H1 (cell line): ENCODE data around the gene RETREG3. TPM values are rescaled to one million over a fixed set of nuclear protein-coding genes. Genes with fewer than 3 reads are reported as not detected.
A peak's percentile ranks its signal among the peaks of the same experiment; 100 is the strongest.

Experiments used
- CHD7 ChIP-seq: fragments of 300-600 bp; sonication (generic); IDR thresholded peaks from 2 replicates; pipeline ENCODE4 v1.7.1; 2012; ENCODE audit warnings: low read length, moderate library complexity, mild to moderate bottlenecking, inconsistent platforms; ENCODE audit not compliant: insufficient replicate concordance
- CTBP2 ChIP-seq: IDR thresholded peaks from 2 replicates; pipeline ENCODE4 v1.7.0; 2011; ENCODE audit warnings: borderline replicate concordance, mild to moderate bottlenecking, moderate library complexity, mixed read lengths, low read length; ENCODE audit not compliant: insufficient read depth, insufficient read length
- GABPA ChIP-seq: IDR thresholded peaks from 2 replicates; pipeline ENCODE4 v1.6.1; 2011; ENCODE audit warnings: mild to moderate bottlenecking, low read length, moderate library complexity, borderline replicate concordance; ENCODE audit not compliant: insufficient read depth
- JUN ChIP-seq: IDR thresholded peaks from 2 replicates; pipeline ENCODE4 v1.6.1; 2011; ENCODE audit warnings: low read depth, mild to moderate bottlenecking, improper control_type of control experiment, low read length
- KDM5A ChIP-seq: fragments of 200-600 bp; IDR thresholded peaks from 2 replicates; pipeline ENCODE4 v1.7.1; 2012; ENCODE audit warnings: mild to moderate bottlenecking, low read length, inconsistent platforms, mixed read lengths
- NRF1 ChIP-seq: IDR thresholded peaks from 2 replicates; pipeline ENCODE4 v1.6.1; 2011; ENCODE audit warnings: mild to moderate bottlenecking, low read depth, low read length, improper control_type of control experiment
- RAD21 ChIP-seq, 2 experiments: IDR thresholded peaks in 1 of 2; conservative IDR thresholded peaks in 1 of 2; 2 replicates each; pipeline ENCODE4 v1.6.1; 2011; ENCODE audit warnings: low read depth in 2 of 2, low read length in 2 of 2, improper control_type of control experiment in 1 of 2, inconsistent platforms in 1 of 2, mild to moderate bottlenecking in 1 of 2, moderate library complexity in 1 of 2
- RFX5 ChIP-seq: IDR thresholded peaks from 2 replicates; pipeline ENCODE4 v1.6.1; 2011; ENCODE audit warnings: low read depth, low read length, improper control_type of control experiment, borderline replicate concordance
- SAP30 ChIP-seq: fragments of 300-600 bp; sonication (generic); IDR thresholded peaks from 2 replicates; pipeline ENCODE4 v1.7.1; 2012; ENCODE audit warnings: low read length, moderate library complexity, mild to moderate bottlenecking, inconsistent platforms; ENCODE audit not compliant: insufficient read depth, insufficient replicate concordance
- TEAD4 ChIP-seq: IDR thresholded peaks from 2 replicates; pipeline ENCODE4 v1.6.1; 2012; ENCODE audit warnings: low read depth, low read length, inconsistent platforms, mixed read lengths
- polyA plus RNA-seq, 7 experiments: library from polyadenylated mRNA; depleted of rRNA in 3 of 7; stranded (reverse) in 5 of 7; unstranded in 2 of 7; fragments of >200 nt in 5 of 7; fragments of 200-250 nt in 2 of 7; gene quantifications; 1 replicate in 5 of 7; 2 replicates in 1 of 7; 4 replicates in 1 of 7; pipeline versions ENCODE4 v1.2.1 to v1.2.3, GENCODE V29; 2011 to 2013; ENCODE audit warnings: missing spikeins in 2 of 7, mixed read lengths in 2 of 7
- total RNA-seq: library from RNA; stranded (reverse); fragmentation: NEBNext Ultra II Directional; extraction: Animal tissue kit (Norgen Biotek cat#: 25700); gene quantifications from 2 replicates; pipeline ENCODE4 v1.2.1, GENCODE V29; 2021

Gene RETREG3
- total and polyA plus RNA-seq, 2 of the 8 experiments (the other 6 are each of a cell fraction or from before 2014, with no cell fraction given), result 23.7 to 42.6 TPM

- no peak for TF ChIP-seq CHD7
- no peak for TF ChIP-seq RAD21 (IDR thresholded peaks at IDR 0.05 in 1 of 2, conservative IDR thresholded peaks at IDR 0.05 in 1 of 2; ENCODE audit: low read depth in 2 of 2, low read length in 2 of 2)
- no peak for TF ChIP-seq JUN
- TF ChIP-seq TEAD4, result peak; percentile 34; the same call in 1 of the 2 replicates
- no peak for TF ChIP-seq SAP30
- no peak for TF ChIP-seq GABPA
- TF ChIP-seq KDM5A, result no peak
- no peak for TF ChIP-seq CTBP2
- peak; percentile 88 for TF ChIP-seq NRF1
- TF ChIP-seq RFX5, result no peak
Measured at GRCh38 chr17:42566883-42567573, 42.1 kb downstream of the RETREG3 start, which contains the start of gene MLX (continued).
